ENCODE measurements around the gene POMZP3.
"Not testable (repeated sequence)": the region's sequence is repeated elsewhere in the genome, so short reads cannot be mapped to it uniquely, and the experiment has no call there.

DNA sequence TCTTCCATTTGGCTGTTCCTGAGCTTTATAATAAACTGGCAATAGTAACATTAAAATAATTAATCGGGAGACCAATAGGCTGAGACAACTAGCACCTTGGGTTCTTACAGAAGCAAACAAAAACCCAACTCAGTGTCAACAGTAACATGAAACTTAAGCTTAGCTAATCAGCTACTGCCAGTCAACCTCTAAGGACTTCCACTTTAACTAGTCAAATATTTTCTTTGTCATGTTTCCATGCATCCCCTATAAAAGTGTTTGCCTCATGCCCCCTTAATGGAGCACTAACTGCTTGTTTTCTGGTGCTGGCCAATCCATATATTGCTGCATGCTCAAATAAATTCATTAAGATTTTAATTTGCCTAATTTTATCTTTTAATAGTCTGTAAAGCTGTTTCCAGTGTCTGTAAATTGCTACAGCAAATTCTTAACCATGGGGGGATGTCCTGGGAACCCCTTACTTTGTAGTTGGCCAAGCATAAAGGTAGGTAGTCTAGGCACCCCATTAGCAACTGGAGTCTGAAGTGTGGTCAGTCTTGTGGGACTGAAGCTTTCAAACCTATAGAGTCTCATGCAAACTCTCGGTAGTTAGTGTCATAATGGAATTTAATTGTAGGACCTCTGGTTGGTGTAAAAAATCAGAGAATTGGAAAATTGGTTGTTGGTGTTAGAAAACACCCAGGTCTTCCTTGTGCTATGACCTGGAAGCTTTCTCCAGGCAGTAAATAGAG, 40.3 kb downstream of the POMZP3 start:
- TF ChIP-seq, protein P1, sequence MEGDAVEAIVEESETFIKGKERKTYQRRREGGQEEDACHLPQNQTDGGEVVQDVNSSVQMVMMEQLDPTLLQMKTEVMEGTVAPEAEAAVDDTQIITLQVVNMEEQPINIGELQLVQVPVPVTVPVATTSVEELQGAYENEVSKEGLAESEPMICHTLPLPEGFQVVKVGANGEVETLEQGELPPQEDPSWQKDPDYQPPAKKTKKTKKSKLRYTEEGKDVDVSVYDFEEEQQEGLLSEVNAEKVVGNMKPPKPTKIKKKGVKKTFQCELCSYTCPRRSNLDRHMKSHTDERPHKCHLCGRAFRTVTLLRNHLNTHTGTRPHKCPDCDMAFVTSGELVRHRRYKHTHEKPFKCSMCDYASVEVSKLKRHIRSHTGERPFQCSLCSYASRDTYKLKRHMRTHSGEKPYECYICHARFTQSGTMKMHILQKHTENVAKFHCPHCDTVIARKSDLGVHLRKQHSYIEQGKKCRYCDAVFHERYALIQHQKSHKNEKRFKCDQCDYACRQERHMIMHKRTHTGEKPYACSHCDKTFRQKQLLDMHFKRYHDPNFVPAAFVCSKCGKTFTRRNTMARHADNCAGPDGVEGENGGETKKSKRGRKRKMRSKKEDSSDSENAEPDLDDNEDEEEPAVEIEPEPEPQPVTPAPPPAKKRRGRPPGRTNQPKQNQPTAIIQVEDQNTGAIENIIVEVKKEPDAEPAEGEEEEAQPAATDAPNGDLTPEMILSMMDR (tag by site-specific recombination; IDR thresholded peaks at IDR 0.05), result not testable (repeated sequence)
- TF ChIP-seq ZBTB1 (tag by site-specific recombination; IDR thresholded peaks at IDR 0.05); EGR2 (tag by site-specific recombination; IDR thresholded peaks at IDR 0.05; ENCODE audit: low read depth); MEIS1 (CRISPR knock-in tag; IDR thresholded peaks at IDR 0.05; ENCODE audit: borderline replicate concordance); YY1 (tag by site-specific recombination; IDR thresholded peaks at IDR 0.05); RBAK (tag by site-specific recombination; IDR thresholded peaks at IDR 0.05): not testable (repeated sequence)
- TF ChIP-seq, protein P2, sequence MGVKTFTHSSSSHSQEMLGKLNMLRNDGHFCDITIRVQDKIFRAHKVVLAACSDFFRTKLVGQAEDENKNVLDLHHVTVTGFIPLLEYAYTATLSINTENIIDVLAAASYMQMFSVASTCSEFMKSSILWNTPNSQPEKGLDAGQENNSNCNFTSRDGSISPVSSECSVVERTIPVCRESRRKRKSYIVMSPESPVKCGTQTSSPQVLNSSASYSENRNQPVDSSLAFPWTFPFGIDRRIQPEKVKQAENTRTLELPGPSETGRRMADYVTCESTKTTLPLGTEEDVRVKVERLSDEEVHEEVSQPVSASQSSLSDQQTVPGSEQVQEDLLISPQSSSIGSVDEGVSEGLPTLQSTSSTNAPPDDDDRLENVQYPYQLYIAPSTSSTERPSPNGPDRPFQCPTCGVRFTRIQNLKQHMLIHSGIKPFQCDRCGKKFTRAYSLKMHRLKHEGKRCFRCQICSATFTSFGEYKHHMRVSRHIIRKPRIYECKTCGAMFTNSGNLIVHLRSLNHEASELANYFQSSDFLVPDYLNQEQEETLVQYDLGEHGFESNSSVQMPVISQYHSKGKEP (tag by site-specific recombination; IDR thresholded peaks at IDR 0.05), result not testable (repeated sequence)
- 0 out of 2 replicates have a peak, but pooled peaks have one; percentile 44 for TF ChIP-seq ZEB2 (tag by site-specific recombination; IDR thresholded peaks at IDR 0.05)
- TF ChIP-seq, protein P3, sequence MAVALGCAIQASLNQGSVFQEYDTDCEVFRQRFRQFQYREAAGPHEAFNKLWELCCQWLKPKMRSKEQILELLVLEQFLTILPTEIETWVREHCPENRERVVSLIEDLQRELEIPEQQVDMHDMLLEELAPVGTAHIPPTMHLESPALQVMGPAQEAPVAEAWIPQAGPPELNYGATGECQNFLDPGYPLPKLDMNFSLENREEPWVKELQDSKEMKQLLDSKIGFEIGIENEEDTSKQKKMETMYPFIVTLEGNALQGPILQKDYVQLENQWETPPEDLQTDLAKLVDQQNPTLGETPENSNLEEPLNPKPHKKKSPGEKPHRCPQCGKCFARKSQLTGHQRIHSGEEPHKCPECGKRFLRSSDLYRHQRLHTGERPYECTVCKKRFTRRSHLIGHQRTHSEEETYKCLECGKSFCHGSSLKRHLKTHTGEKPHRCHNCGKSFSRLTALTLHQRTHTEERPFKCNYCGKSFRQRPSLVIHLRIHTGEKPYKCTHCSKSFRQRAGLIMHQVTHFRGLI (tag by site-specific recombination; IDR thresholded peaks at IDR 0.05), result not testable (repeated sequence)
